ENCODE measurements around the gene OSBPL2. TPM values are rescaled to one million over a fixed set of nuclear protein-coding genes. Genes with fewer than 3 reads are reported as not detected.

OSBPL2 gene
- total and polyA plus RNA-seq, 3 donors from 2014 or later: 48.5 to 57.2 (median 49.8) TPM

GRCh38 chr20:62320581-62321354 is 82.4 kb downstream of the OSBPL2 start:
- peaks cover 33% of the 10 kb centered on the region for H3K4me1 ChIP-seq
- no peak for DNase-seq
- 91 to 92% methylated on average over 15 to 22 of the region's 22 CpGs for WGBS, 2 donors
- intact Hi-C loops (cut with DNase I; ENCODE audit: low total_unique reads): no loop called here
- no peak overlapping the region for H3K27ac ChIP-seq
- TF ChIP-seq CTCF (IDR thresholded peaks at IDR 0.05): no peak
- TF ChIP-seq POLR2A (IDR thresholded peaks at IDR 0.05): no peak
- H3K36me3 ChIP-seq (ENCODE audit: low read depth, missing control alignments): no peaks in the 10 kb centered on the region
- no peak overlapping the region for H3K4me3 ChIP-seq
- H3K27me3 ChIP-seq: no peaks in the 10 kb centered on the region
- no peaks in the 10 kb centered on the region for H3K9me3 ChIP-seq

GRCh38 chr20:62321521-62321948 is 83.2 kb downstream of the OSBPL2 start:
- Histone ChIP-seq H3K9me3 (no peaks in the 10 kb centered on the region), H3K27me3 (no peaks in the 10 kb centered on the region), H3K27ac (no peak overlapping the region), H3K4me1 (peaks cover 31% of the 10 kb centered on the region), H3K36me3 (ENCODE audit: low read depth, missing control alignments) (no peaks in the 10 kb centered on the region), H3K4me3 (no peak overlapping the region)
- TF ChIP-seq CTCF (IDR thresholded peaks at IDR 0.05) (no peak), POLR2A (IDR thresholded peaks at IDR 0.05) (no peak)
- WGBS, 2 donors: 84 to 86% methylated on average over 6 to 7 of the region's 7 CpGs
- intact Hi-C loops (cut with DNase I; ENCODE audit: low total_unique reads): no loop called here
- no peak for DNase-seq

GRCh38 chr20:62321975-62322374 is 83.7 kb downstream of the OSBPL2 start:
- TF ChIP-seq CTCF (IDR thresholded peaks at IDR 0.05) (no peak), POLR2A (IDR thresholded peaks at IDR 0.05) (no peak)
- Histone ChIP-seq H3K27me3 (no peaks in the 10 kb centered on the region), H3K4me1 (peaks cover 31% of the 10 kb centered on the region), H3K36me3 (ENCODE audit: low read depth, missing control alignments) (no peaks in the 10 kb centered on the region), H3K9me3 (no peaks in the 10 kb centered on the region), H3K27ac (no peak overlapping the region), H3K4me3 (no peak overlapping the region)
- no peak for DNase-seq
- 94% methylated on average over 16 of the region's 16 CpGs; no CpG with 5 or more reads in 1 of the 2 donors for WGBS, 2 donors
- intact Hi-C loops (cut with DNase I; ENCODE audit: low total_unique reads): no loop called here

GRCh38 chr20:62322492-62323041 is 84.2 kb downstream of the OSBPL2 start:
- Histone ChIP-seq H3K27ac (no peak overlapping the region), H3K36me3 (ENCODE audit: low read depth, missing control alignments) (no peaks in the 10 kb centered on the region), H3K4me1 (peaks cover 31% of the 10 kb centered on the region), H3K27me3 (no peaks in the 10 kb centered on the region), H3K9me3 (no peaks in the 10 kb centered on the region), H3K4me3 (no peak overlapping the region)
- 83 to 100% methylated on average over 1 to 9 of the region's 16 CpGs for WGBS, 2 donors
- intact Hi-C loops (cut with DNase I; ENCODE audit: low total_unique reads): no loop called here
- no peak for TF ChIP-seq CTCF (IDR thresholded peaks at IDR 0.05)
- no peak for TF ChIP-seq POLR2A (IDR thresholded peaks at IDR 0.05)
- DNase-seq: no peak

All from testis (tissue), 3 donors.